K562 (cell line): ENCODE data around the gene CELSR1. TPM values are rescaled to one million over a fixed set of nuclear protein-coding genes. Genes with fewer than 3 reads are reported as not detected.

Source experiments
- ATF7 ChIP-seq: fragments of 450-650 bp; IDR thresholded peaks from 2 replicates; pipeline ENCODE4 v1.7.1; 2014; ENCODE audit warnings: mild to moderate bottlenecking, moderate library complexity
- CC2D1A ChIP-seq: fragments of 450-650 bp; IDR thresholded peaks from 2 replicates; pipeline ENCODE4 v1.6.1; 2017; ENCODE audit warnings: mild to moderate bottlenecking
- CTCF ChIP-seq, 3 experiments: IDR thresholded peaks in 2 of 3; conservative IDR thresholded peaks in 1 of 3; 2 replicates each; pipeline ENCODE4 v1.5.1; 2011 to 2012; ENCODE audit warnings: low read length in 3 of 3, mild to moderate bottlenecking in 3 of 3, control low read depth in 2 of 3, improper control_type of control experiment in 1 of 3, inconsistent platforms in 1 of 3, low read depth in 1 of 3, mixed read lengths in 1 of 3, moderate library complexity in 1 of 3; ENCODE audit not compliant: insufficient read depth in 2 of 3
- DEAF1 ChIP-seq: fragments of 450-650 bp; formaldehyde crosslinking; IDR thresholded peaks from 2 replicates; pipeline ENCODE4 v1.4.0; 2020; ENCODE audit warnings: mild to moderate bottlenecking, moderate library complexity
- HNRNPL ChIP-seq: fragments of 200-400 bp; formaldehyde crosslinking; IDR thresholded peaks from 2 replicates; pipeline ENCODE4 v1.6.1; 2017; ENCODE audit warnings: low read depth, mild to moderate bottlenecking, low read length
- HOXB6 ChIP-seq: fragments of 250-450 bp; sonication (Bioruptor Pico); IDR thresholded peaks from 2 replicates; pipeline ENCODE4 v1.5.1; 2022; ENCODE audit warnings: mild to moderate bottlenecking, borderline replicate concordance
- MAFF ChIP-seq: IDR thresholded peaks from 2 replicates; pipeline ENCODE4 v1.6.1; 2012; ENCODE audit warnings: low read length, improper control_type of control experiment
- PTBP1 ChIP-seq: fragments of 200-400 bp; formaldehyde crosslinking; IDR thresholded peaks from 2 replicates; pipeline ENCODE4 v1.6.1; 2017; ENCODE audit warnings: low read depth, low read length
- SRF ChIP-seq, 2 experiments: fragments of 250-450, 450-650 bp in 1 of 2; sonication (Bioruptor Pico) in 1 of 2; sonication (generic) in 1 of 2; formaldehyde crosslinking; IDR thresholded peaks; 2 replicates each; pipeline versions ENCODE4 v1.5.0 to v1.5.1; 2020 to 2022; ENCODE audit warnings: mild to moderate bottlenecking in 1 of 2, missing genetic modification reagents in 1 of 2
- STAT5B ChIP-seq: fragments of 250-450 bp; sonication (Bioruptor Pico); IDR thresholded peaks from 2 replicates; pipeline ENCODE4 v1.8.0; 2021; ENCODE audit warnings: mild to moderate bottlenecking, inconsistent platforms
- TAF1 ChIP-seq: IDR thresholded peaks from 2 replicates; pipeline ENCODE4 v1.6.1; 2011; ENCODE audit warnings: mild to moderate bottlenecking, low read length, moderate library complexity; ENCODE audit not compliant: insufficient read depth, control insufficient read depth, severe bottlenecking; ENCODE audit errors: extremely low read depth
- TEAD4 ChIP-seq, 2 experiments: sonication (generic) in 1 of 2; formaldehyde crosslinking in 1 of 2; IDR thresholded peaks; 2 replicates each; pipeline versions ENCODE4 v1.6.1 to v1.8.0; 2012 to 2022; ENCODE audit warnings: borderline replicate concordance in 1 of 2, inconsistent platforms in 1 of 2, low read length in 1 of 2, mild to moderate bottlenecking in 1 of 2, missing genetic modification reagents in 1 of 2
- USF1 ChIP-seq: sonication (generic); formaldehyde crosslinking; IDR thresholded peaks from 2 replicates; pipeline ENCODE4 v1.9.0; 2022; ENCODE audit warnings: mild to moderate bottlenecking, missing genetic modification reagents
- USF2 ChIP-seq: sonication (generic); formaldehyde crosslinking; IDR thresholded peaks from 2 replicates; pipeline ENCODE4 v1.5.0; 2020; ENCODE audit warnings: missing genetic modification reagents
- ZBTB33 ChIP-seq: sonication (generic); formaldehyde crosslinking; IDR thresholded peaks from 2 replicates; pipeline ENCODE4 v1.8.1; 2023; ENCODE audit warnings: mild to moderate bottlenecking, missing genetic modification reagents
- ZFPM2 ChIP-seq: fragments of 250-450 bp; sonication (Bioruptor Pico); IDR thresholded peaks from 2 replicates; pipeline ENCODE4 v1.5.1; 2022; ENCODE audit warnings: mild to moderate bottlenecking
- ZKSCAN8 ChIP-seq: fragments of 200-800 bp; sonication (Bioruptor generic); IDR thresholded peaks from 2 replicates; pipeline ENCODE4 v1.6.1; 2016; ENCODE audit warnings: missing genetic modification characterization, missing compliant biosample characterization
- ZNF121 ChIP-seq: sonication (generic); formaldehyde crosslinking; conservative IDR thresholded peaks from 2 replicates; pipeline ENCODE4 v1.8.0; 2022; ENCODE audit warnings: missing genetic modification reagents
- ZNF79 ChIP-seq: fragments of 250-450 bp; sonication (Bioruptor Pico); IDR thresholded peaks from 2 replicates; pipeline ENCODE4 v1.4.0; 2020; ENCODE audit warnings: low read depth, mild to moderate bottlenecking, moderate library complexity
- ZZZ3 ChIP-seq: fragments of 450-650 bp; IDR thresholded peaks from 2 replicates; pipeline ENCODE4 v1.6.1; 2016; ENCODE audit warnings: antibody characterized with exemption, mild to moderate bottlenecking, moderate library complexity
- polyA plus RNA-seq, 8 experiments: library from polyadenylated mRNA; depleted of rRNA in 4 of 8; stranded (reverse) in 5 of 8; unstranded in 3 of 8; fragments of >200 nt; fragmentation: Nextera tagmentation in 2 of 8; fragmentation: Illumina TruSeq in 1 of 8; extraction: Ambion mirVana in 2 of 8; extraction: Trizol in 1 of 8; gene quantifications; 2 replicates each; pipeline versions ENCODE4 v1.2.1 to v1.2.3, GENCODE V29; 2011 to 2014; ENCODE audit warnings: inconsistent platforms in 1 of 8, missing spikeins in 1 of 8
- total RNA-seq, 7 experiments: library from RNA; depleted of rRNA in 6 of 7; stranded (reverse); fragments of >200 nt in 6 of 7; fragmentation: Illumina TruSeq in 2 of 7; extraction: Trizol in 2 of 7; gene quantifications; 2 replicates each; pipeline versions ENCODE4 v1.2.1 to v1.2.3, GENCODE V29; 2011 to 2021; ENCODE audit warnings: low replicate concordance in 1 of 7

The CELSR1 gene
- total and polyA plus RNA-seq, 9 of the 15 experiments (the other 6 are each of a cell fraction or from before 2014, with no cell fraction given), result under 0.01 to 0.09 TPM; not detected in 7

- TF ChIP-seq TEAD4 (IDR thresholded peaks at IDR 0.05; ENCODE audit: low read length), result no peak
- no peak for TF ChIP-seq TEAD4 (CRISPR knock-in tag; IDR thresholded peaks at IDR 0.05; ENCODE audit: borderline replicate concordance)
- no peak for TF ChIP-seq ZNF79 (CRISPR knock-in tag)
- TF ChIP-seq CTCF (IDR thresholded peaks at IDR 0.05 in 2 of 3, conservative IDR thresholded peaks at IDR 0.05 in 1 of 3; ENCODE audit: insufficient read depth in 2 of 3, low read depth in 1 of 3, low read length in 3 of 3), result peak; percentile 72 to 83 (median 77)
- no peak for TF ChIP-seq STAT5B (CRISPR knock-in tag)
- peak; percentile 77 for TF ChIP-seq USF1 (CRISPR knock-in tag)
- TF ChIP-seq PTBP1, result no peak
- TF ChIP-seq CC2D1A, result no peak
- peak; percentile 79 for TF ChIP-seq ZBTB33 (CRISPR knock-in tag)
- TF ChIP-seq ZZZ3, result no peak
- peak; percentile 14; the same call in 1 of the 2 replicates for TF ChIP-seq ATF7
- TF ChIP-seq SRF (CRISPR knock-in tag; IDR thresholded peaks at IDR 0.05), result 0 out of 4 replicates have a peak, but pooled peaks of 1 of the 2 experiments have one; percentile 57
- no peak for TF ChIP-seq TAF1
- no peak for TF ChIP-seq HOXB6
- TF ChIP-seq ZKSCAN8 (CRISPR knock-in tag), result no peak
- peak; percentile 65 for TF ChIP-seq USF2 (CRISPR knock-in tag)
- no peak for TF ChIP-seq HNRNPL
- peak; percentile 29; the same call in 1 of the 2 replicates for TF ChIP-seq DEAF1 (CRISPR knock-in tag)
- TF ChIP-seq ZNF121, result no peak
- no peak for TF ChIP-seq MAFF
- TF ChIP-seq ZFPM2 (CRISPR knock-in tag), result no peak
Measured at GRCh38 chr22:46563381-46564083, 26.1 kb upstream of the CELSR1 start (continued).
